Measurements from ENCODE around the gene CES2. TPM values are rescaled to one million over a fixed set of nuclear protein-coding genes. Genes with fewer than 3 reads are reported as not detected.
A peak's percentile ranks its signal among the peaks of the same experiment; 100 is the strongest.
"Not testable (repeated sequence)": the region's sequence is repeated elsewhere in the genome, so short reads cannot be mapped to it uniquely, and the experiment has no call there.

CES2 gene
- total RNA-seq, 1 donor from 2014 or later, result 35.8 TPM

- H3K27me3 ChIP-seq, result no peaks in the 10 kb centered on the region
- no peak for TF ChIP-seq CTCF (IDR thresholded peaks at IDR 0.05)
- H3K27ac ChIP-seq, result no peak overlapping the region
- H3K4me3 ChIP-seq, result no peak overlapping the region
- no peaks in the 10 kb centered on the region for H3K9me3 ChIP-seq
- H3K4me1 ChIP-seq, result no peaks in the 10 kb centered on the region
- H3K36me3 ChIP-seq, result no peaks in the 10 kb centered on the region
- no peak for ATAC-seq
- DNase-seq, result no peak
- intact Hi-C loops (cut with DNase I), result no loop called here
Observed at GRCh38 chr16:66968847-66969246, 33.5 kb downstream of the CES2 start.

GRCh38 chr16:66970775-66971720 is 35.7 kb downstream of the CES2 start:
- DNase-seq (no peak), ATAC-seq (no peak)
- H3K36me3 ChIP-seq, result no peaks in the 10 kb centered on the region
- intact Hi-C loops (cut with DNase I), result loop anchor here (10.0 kb wide), 1 partner anchor 184 kb away; the partner anchor contains the start of genes B3GNT9, FBXL8 and TRADD
- no peak overlapping the region for H3K4me3 ChIP-seq
- H3K9me3 ChIP-seq, result no peaks in the 10 kb centered on the region
- no peak for TF ChIP-seq CTCF (IDR thresholded peaks at IDR 0.05)
- no peaks in the 10 kb centered on the region for H3K27me3 ChIP-seq
- no peak overlapping the region for H3K27ac ChIP-seq
- no peaks in the 10 kb centered on the region for H3K4me1 ChIP-seq

GRCh38 chr16:66972983-66973382 is 37.7 kb downstream of the CES2 start:
- peaks cover 3% of the 10 kb centered on the region for H3K4me1 ChIP-seq
- intact Hi-C loops (cut with DNase I), result loop anchor here (10.0 kb wide), 1 partner anchor 182 kb away; the partner anchor contains the start of genes B3GNT9, FBXL8 and TRADD
- DNase-seq (no peak), ATAC-seq (peak; percentile 26)
- no peak overlapping the region for H3K4me3 ChIP-seq
- H3K27ac ChIP-seq, result no peak overlapping the region
- H3K36me3 ChIP-seq, result no peaks in the 10 kb centered on the region
- TF ChIP-seq CTCF (IDR thresholded peaks at IDR 0.05), result no peak
- H3K27me3 ChIP-seq, result no peaks in the 10 kb centered on the region
- H3K9me3 ChIP-seq, result no peaks in the 10 kb centered on the region

- TF ChIP-seq CTCF (IDR thresholded peaks at IDR 0.05), result no peak
- Histone ChIP-seq H3K27me3 (no peaks in the 10 kb centered on the region), H3K4me3 (no peak overlapping the region), H3K4me1 (peaks cover 10% of the 10 kb centered on the region), H3K9me3 (no peaks in the 10 kb centered on the region), H3K36me3 (no peaks in the 10 kb centered on the region), H3K27ac (no peak overlapping the region)
- intact Hi-C loops (cut with DNase I), result loop anchor here (10.0 kb wide), 1 partner anchor 181 kb away; the partner anchor contains the start of genes B3GNT9, FBXL8 and TRADD
- DNase-seq (no peak), ATAC-seq (no peak)
Observed at GRCh38 chr16:66973716-66974115, 38.4 kb downstream of the CES2 start.

GRCh38 chr16:66974156-66974931 is 39.0 kb downstream of the CES2 start:
- H3K27ac ChIP-seq, H3K27me3 ChIP-seq, H3K36me3 ChIP-seq, H3K4me3 ChIP-seq, ATAC-seq, H3K9me3 ChIP-seq, DNase-seq: not testable (repeated sequence)
- H3K4me1 ChIP-seq, result peaks cover 15% of the 10 kb centered on the region
- intact Hi-C loops (cut with DNase I), result loop anchor here (10.0 kb wide), 1 partner anchor 180 kb away; the partner anchor contains the start of genes B3GNT9, FBXL8 and TRADD

- H3K36me3 ChIP-seq, H3K9me3 ChIP-seq, H3K27ac ChIP-seq, H3K4me3 ChIP-seq, H3K27me3 ChIP-seq, DNase-seq, ATAC-seq: not testable (repeated sequence)
- intact Hi-C loops (cut with DNase I), result loop anchor here (10.0 kb wide), 1 partner anchor 180 kb away; the partner anchor contains the start of genes B3GNT9, FBXL8 and TRADD
- H3K4me1 ChIP-seq, result peaks cover 16% of the 10 kb centered on the region
Observed at GRCh38 chr16:66974932-66975246, 39.6 kb downstream of the CES2 start.
